ENCODE results near the gene UCK2.
A peak's percentile ranks its signal among the peaks of the same experiment; 100 is the strongest.

UCK2 gene

DNA sequence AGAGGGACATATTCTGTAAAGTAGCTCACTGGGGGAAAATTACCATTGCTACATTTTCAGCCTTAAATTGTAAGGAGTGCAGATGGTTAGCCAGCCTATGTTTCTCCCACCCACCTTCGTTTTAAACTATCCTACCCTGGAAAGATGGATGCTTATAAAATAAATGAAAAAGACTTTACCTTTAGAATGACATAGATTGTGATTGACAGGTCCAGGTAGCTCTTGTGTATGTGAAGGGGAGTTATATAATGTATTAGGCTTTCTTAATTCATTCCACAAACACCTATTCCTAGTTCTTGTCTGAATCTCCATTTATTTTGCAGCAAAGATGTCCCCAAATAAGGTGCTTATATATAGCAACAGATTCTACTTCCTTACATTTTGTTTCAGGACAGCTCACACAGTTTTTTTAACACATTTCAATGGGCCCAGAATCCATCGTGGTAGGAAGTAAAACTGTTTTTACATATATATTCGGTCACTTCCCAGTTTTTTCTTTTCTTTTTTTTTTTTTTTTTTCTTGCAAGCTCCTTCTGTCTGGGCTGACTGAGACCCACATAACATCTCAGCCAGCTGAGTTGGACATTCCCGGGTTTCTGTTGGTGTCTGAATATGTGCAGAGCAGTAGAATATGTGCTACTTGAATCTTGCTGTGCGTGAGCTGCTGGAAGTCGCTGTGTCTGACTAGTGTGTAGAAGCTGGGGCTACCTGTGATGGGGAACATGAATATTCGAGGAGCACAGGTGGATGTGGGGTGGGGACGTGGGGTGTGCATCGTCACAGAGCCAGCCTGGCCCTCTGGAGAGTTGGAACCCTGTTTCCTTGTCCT is 27.8 kb downstream of the UCK2 start:
- no peak for DNase-seq (ENCODE audit: low read depth)

DNA sequence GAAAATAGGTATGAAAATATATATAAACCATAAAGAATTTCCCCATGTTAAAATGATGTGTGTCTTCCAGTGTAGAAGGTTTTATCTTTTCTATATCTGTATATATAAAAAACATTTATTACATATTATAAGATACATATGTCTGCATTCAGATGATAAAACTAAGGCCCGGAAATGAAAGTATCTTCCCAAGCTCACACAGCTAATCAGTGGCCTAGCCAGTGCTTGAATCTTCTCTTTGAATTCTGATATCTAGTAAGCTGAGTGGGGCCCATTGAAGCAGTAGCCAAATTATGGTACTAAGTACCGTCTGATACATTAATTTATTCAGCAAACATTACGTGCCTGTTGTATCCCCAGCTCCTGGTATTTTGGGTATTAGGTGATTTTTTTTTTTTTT is 28.6 kb downstream of the UCK2 start:
- no peak for DNase-seq (ENCODE audit: low read depth)

DNA sequence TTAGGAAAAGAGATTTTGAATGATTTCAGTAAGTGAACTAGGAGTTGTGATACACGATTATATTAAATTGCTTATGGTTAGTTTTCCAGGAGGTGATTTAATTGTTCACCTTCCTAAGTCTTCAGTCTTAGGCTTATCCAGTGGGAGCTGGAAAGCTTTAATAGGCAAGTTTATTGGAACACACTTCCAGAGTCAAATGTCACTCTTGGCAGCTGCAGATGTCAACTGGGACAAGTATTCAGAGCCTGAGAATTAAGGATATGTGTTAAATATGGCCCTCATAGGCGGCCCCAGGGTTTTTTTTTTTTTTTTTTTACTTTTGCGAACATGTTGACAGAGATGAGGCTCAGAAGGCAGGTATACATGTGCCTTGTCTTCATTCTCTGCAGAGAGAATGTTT is 29.2 kb downstream of the UCK2 start:
- DNase-seq (ENCODE audit: low read depth) = no peak

DNA sequence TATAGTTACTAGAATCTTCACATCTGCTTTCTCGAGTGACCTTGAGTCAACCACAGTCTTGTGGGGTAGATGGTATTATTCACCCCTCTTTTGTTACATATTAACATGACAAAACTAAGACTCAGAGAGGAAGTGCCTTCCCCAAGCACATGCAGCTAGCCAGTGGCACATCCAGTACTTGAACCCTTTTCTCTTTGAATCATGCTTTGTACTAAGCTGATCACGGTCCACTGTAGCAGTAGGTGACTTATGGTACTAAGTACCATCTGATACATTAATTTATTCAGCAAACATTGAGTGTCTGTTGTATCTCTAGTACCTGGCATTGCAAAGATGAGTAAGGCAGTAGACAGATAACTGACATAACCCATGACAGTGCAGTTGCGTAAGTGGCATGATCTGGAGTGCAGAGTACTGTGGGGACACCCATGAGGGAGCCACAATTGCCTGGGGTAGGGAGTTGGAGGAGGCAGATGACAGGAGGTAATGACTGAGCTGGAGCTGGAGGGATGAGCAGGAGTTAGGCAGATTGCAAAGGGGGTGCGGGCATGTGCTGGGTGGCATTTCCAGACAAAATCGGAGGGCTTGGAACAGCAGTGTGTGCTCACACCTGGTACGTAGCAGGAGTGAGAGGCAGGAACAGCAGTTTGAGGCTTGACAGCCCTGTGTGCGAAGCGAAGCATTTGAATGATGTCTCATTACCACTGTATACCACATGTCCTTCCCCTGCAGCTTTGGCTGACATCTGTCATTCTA is 29.8 kb downstream of the UCK2 start:
- no peak for DNase-seq (ENCODE audit: low read depth)

DNA sequence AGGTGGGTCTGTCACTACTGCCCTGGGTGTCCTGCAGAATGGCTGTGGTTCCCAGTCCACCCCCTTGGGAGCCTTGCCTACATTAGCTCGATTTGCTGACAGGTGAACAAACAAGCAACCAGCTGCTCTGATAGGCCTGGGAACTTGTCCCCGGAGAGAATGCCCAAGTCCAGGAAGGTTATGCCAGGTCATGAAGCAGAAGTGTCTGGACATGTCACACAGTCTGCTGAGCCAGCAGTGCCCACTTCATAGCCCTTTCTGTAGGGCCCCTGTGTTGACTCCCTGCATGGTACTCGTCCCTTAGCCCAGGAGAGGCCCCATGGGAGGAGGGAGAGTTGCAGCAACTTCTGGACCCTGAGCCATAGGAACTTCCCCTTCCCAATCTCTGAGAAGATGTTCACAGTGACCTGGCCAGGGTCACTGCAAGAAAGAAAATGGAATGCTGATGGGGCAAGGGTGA is 31.0 kb downstream of the UCK2 start:
- DNase-seq (ENCODE audit: low read depth) = no peak

DNA sequence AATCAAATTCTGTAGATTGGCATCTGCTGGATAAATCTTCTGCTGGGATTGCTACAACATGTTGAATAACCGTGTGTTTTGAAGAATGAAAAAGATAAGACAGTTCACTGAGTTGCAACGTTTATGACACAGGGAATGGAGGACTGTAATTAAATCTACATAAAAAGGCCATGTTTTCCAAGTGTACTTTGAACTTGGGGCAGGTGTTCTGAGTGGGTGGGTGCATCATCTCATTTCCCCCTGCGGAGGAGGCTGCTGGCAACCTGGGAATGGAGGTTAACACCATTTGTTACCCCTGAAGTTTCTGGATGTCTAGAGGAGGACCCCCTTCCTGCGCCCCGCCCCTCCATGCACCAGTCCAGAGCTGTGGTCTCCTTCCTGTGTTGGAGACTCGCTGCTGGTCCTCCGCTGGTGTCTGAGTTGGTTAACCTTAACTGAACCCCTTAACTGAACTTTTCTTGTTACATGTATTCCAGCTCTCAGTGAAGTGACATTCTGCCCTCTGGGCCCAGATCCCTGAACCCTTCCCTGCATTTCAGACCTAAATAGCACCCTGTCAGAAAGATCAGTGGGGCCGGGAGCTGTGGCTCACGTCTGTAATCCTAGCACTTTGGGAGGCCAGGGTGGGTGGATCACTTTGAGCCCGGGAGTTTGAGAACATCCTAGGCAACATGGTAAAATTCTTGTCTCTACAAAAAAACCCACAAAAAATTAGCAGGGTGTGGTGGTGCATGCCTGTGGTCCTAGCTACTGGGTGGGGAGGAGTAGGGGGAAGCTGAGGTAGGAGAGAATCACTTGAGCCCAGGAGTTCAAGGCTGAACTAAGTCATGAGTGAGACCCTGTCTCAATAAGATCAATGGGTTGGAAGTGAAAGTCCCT is 31.8 kb downstream of the UCK2 start:
- DNase-seq (ENCODE audit: low read depth) = no peak

DNA sequence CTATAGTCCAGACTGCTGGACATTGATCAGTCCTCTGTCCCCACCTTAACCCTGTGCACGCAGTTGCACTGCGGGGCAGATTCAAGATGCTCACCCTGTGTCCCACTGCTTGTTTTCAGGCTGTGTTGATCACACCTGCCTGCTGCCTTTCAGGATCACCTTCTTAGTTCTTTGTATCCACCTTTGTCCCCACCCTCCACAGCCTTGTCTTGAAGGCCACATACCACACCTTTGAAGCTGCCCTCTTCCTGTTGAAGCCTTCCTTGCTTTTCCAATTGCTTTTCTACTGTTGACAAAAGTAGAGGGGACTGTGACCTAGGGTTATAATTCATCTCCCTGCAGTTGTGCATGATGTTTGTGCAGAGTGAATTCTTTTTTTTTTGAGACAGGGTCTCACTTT is 32.7 kb downstream of the UCK2 start:
- no peak for DNase-seq (ENCODE audit: low read depth)

DNA sequence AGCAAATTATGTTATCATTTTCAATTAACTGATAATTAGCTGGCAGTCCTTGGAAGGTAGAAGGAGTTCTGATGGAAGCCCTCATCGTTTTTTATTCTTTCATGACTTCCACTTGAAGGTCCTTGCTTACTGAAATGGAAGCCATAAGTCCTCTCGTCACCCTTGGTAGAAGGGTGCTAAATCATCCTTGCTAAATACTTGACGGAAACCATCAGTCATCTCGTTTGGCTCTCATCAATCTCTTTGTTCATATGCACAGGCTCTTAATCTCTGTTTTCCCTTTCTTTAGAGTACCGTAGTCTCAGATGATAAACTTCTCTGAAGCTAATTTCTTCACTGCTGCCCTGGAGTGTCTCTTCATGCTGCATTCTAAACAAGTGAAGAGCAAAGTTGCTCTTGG is 34.5 kb downstream of the UCK2 start:
- DNase-seq (ENCODE audit: low read depth) = no peak

DNA sequence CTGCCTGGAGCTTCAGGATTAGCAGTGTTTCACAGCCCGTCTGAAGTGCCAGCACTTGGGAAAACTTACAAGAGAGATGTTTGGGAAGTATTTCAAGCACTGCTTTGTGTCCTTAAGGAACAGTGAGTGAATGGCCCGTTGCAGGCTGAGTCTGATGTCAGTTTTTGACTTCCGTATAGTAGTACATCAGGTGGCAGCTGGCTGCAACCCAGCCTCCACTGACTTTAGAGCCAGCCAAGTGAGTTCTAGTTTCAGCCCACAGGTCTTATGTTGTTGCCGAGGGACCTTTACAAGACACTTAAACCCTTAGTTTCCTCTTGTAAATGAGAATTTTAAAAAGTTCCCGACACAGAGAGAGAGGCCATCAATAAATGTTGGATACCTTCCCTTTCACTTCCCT is 35.0 kb downstream of the UCK2 start:
- no peak for DNase-seq (ENCODE audit: low read depth)

DNA sequence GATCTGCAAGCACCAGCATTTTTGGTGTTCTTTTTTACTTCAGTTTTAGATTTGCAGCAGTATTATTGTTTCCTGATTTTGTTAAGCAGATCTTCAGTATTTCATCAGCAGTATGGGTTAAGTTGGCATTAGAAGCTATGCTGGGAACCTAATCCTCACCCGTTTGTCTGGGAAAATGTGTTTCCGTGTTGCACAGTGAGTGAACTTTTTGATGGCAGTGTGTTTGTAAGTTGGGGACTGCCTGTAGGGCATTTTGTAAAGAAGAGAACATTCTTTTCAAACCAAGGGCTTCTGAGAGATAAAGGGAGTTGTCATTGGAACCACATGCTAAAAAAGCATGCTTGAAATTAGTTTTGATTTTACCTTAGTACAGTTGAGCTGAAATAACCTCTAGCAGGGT is 35.9 kb downstream of the UCK2 start:
- no peak for DNase-seq (ENCODE audit: low read depth)

DNA sequence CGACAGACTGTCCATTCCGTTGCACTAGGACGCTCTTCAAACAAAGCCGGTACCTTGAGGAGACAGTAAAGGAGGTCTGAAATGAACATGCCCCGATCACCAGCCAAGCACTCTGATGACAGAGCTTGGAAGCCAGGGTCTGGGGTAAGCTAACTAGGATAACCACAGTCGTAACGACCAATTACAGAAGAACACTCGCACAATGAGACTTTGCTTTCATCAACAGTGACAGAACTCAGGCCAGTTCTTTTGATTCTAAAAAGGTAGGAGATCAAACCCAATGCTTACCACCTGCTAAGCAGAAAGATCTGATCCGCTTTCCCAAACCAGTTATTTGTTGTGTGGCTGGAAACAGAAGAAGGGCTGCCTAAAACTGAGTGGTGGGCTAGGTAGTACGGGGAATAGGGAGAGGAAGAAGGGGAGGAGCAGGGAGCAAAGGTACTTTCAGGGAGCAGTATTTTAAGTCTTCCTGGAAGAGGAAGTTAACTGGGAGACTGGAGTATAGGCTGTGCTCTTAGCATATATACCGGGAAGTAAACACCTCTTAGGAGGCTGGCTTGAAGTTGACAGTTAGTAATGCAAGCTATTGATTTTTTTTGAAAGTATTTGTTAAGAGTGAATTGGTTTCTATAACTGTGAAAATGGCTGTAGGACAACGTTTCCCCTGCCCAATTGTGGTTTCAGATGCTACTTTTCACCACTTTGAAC is 38.4 kb downstream of the UCK2 start:
- no peak for DNase-seq (ENCODE audit: low read depth)

DNA sequence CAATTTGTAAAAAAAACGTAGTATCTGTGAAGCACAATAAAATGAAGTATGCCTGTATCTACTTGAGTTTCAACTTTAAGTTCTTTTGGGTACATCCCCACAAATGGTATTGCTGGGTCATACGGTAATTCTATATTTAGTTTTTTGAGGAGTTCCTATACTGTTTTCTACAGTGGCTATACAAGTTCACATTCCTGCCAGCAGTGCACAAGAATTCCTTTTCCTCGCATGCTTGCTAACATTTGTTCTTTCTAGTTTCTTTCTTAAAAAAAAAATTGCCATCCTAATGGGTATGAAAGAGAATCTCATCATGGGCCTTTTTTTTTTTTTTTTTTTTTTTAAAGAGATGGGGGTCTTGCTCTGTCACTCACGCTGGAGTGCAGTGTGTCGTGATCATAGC is 41.9 kb downstream of the UCK2 start:
- no peak for DNase-seq (ENCODE audit: low read depth)

DNA sequence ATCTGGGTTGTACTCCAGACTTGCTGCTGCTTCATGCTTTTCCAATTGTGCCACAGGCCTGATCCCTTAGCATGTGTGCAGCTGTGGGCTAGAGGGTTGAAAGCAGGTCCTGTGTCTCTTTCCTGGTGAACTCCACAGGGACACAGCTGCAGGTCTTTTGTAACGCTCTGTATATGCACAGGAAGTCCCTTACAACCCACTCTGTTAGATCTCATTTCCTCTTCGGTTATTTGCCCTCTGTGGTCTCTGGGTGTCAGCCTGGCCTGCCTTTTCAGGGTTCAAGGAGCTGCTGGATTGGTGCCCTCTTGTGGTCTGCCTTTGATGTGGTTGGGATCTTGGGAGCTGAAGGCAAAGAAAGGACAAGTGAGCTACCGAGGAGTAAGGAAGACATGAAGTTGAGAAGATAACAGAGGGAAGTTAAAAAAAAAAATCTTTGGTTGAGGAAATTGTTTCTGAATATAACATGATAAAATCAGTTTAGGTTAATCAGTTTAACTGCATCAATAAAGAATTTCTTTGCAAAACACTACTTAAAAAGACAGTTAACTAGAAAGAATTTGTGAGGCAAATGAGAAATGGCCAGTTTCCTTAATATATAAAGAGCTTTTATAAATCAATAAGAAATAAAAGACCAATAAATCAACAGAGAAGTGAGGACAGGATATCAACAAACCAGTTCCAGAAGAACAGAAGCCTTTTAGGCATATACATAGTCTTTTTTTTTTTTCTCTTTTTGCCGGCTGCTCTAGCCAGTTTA is 44.1 kb downstream of the UCK2 start:
- peak; percentile 99 for DNase-seq (ENCODE audit: low read depth)

DNA sequence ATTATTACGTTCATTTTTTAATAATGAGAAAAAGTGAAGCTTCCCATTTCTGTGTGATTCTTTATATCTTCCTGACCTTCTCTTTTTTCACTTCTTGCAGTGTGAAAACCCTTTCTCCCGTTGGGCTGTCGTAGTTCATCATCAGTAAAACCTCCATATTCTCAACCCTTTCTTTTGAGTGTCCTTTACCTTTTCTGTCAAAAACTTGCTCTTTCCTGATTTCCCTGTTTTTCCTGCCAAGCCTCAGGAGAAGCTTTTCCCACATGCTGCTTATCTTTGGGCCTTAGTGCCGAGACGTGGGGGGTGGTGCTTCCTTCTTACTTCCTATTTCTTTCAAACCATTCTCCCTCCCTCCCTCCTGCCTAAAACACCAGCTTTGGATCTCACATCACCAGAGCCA is 46.1 kb downstream of the UCK2 start:
- no peak for DNase-seq (ENCODE audit: low read depth)

DNA sequence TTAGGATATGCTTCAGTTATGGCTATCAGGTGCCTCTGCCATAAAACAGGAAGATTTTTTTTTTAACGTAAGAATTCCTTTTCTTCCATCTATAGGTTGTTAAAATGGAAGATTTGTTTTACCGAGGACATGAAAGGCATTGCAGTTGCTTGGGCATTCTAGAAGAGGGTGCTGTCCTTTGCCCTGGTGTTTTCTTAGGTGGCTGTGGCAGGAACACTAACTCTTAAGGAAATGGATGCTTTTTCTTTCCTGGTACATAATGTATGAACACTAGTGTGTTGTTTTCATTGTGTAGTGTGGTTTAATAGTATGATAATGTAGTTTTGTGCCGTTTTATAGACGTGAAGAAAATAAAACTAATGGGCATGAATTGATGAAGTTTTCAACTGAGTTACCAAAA is 47.2 kb downstream of the UCK2 start:
- DNase-seq (ENCODE audit: low read depth) = no peak

DNA sequence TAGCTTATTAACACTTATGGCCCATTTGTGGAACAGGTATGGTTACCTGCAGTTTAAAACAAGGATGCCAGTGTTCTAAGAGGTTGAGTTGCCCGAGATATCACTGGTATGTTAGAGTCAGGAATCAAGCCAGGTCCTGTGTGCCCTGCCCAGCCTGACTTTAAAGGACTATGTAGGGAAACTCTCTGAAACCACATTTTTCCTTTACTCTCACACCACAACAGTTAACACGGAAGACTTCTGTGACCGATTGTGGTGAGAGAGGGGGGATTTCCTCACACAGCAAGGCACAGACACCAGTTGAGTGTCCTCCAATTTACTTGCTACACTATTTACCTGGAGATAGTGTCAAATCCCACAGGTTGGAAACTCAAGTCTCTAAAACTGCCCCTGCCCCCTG is 47.8 kb downstream of the UCK2 start:
- no peak for DNase-seq (ENCODE audit: low read depth)

DNA sequence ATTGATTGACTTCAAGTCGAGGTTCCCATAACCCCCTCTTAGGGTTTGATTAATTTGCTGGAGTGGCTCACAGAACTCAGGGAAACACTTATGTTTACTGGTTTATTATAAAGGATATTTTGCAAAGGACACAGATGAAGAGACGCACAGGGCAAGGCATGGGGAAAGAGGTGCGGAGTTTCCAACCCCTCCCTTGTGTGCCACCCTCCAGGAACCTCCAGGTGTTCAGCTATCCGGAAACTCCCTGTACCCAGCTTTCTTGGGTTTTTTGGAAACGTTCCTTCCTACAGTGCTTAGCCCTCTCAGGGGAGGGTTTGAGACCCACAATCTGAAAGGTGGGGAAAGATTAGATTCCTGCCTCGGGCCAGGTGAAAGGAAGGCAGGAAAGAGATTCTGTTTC is 48.2 kb downstream of the UCK2 start:
- DNase-seq (ENCODE audit: low read depth) = no peak

DNA sequence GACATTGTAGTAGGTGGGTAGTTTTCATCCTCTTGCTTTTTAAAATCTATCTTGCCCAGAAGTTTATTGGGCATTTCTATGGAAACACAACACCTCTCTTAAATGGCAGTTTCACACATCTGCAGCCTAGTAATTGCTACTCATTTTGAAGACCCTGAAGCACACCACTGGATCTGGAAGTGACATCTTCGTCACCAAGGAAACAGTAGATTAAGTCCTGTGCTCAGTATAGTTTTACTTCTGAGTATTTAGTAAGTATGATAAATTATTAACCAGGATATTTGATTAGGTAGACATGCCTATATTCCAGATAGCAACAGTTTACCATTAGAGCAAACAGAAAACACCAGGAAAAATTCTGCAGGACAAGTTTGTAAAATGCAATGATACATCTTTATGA is 48.7 kb downstream of the UCK2 start:
- DNase-seq (ENCODE audit: low read depth) = no peak

DNA sequence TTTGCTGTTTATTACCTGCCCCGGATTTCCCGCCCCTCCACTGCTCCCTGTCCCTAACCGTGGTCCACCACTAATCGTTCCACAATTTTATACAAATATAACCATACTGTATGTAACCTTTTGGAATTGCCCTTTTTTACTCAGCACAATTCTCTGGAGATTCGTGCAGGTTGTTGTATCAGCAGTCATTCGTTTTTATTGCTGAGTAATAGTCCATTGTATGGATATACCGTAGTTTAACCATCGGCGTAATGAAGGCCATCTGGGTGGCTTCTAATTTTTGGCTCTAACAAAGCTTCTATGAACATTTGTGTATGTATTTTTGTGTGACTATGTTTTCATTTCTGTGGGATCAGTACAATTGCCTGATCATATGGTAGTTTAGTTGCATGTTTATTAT is 50.0 kb downstream of the UCK2 start:
- DNase-seq (ENCODE audit: low read depth) = no peak

DNA sequence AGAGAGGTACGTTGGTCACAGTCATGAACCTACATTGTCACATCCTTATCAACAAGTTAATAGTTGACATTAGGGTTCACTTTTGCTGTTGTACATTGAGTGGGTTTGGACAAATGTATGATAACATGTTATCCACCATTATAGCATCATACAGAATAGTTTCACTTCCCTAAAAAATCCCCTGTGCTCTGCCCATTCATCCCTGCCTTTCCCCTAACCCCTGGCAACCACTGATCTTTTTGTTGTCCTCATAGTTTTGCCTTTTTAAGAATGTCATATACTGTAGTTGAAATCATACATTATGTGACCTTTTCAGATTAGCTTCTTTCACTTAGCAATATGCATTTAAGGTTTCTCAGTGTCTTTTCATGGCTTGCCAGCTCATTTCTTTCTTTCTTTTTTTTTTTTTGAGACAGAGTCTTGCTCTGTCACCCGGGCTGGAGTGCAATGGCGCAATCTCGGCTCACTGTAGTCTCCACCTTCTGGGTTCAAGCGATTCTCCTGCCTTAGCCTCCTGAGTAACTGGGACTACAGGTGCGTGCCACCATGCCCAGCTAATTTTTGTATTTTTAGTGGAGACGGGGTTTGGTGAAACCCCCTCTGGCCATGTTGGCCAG is 50.6 kb downstream of the UCK2 start:
- no peak for DNase-seq (ENCODE audit: low read depth)

DNA sequence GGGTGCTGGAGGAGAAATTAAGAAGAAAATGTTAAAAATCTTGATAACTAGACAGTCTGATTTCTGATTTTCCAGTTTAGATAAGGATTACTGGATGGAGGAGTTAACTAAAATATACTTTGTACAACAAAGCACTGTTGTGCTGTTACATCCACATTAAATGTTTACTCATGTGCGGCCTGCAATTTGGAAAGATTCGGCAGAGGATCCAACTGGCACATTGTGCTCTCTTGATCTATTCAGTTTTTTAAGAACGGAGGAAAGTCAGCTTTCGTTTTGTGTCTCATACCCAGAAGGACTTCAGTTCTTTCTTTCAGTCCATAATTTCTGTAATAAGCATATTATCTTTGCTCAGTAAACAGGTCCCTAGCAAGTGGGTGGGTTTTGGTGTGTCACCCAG is 52.5 kb downstream of the UCK2 start:
- DNase-seq (ENCODE audit: low read depth) = no peak
